ENCODE measurements around the gene DIABLO.

- no peak for TF ChIP-seq CTCF (IDR thresholded peaks at IDR 0.05; ENCODE audit: insufficient read depth, low read length)
- TF ChIP-seq, protein P1, sequence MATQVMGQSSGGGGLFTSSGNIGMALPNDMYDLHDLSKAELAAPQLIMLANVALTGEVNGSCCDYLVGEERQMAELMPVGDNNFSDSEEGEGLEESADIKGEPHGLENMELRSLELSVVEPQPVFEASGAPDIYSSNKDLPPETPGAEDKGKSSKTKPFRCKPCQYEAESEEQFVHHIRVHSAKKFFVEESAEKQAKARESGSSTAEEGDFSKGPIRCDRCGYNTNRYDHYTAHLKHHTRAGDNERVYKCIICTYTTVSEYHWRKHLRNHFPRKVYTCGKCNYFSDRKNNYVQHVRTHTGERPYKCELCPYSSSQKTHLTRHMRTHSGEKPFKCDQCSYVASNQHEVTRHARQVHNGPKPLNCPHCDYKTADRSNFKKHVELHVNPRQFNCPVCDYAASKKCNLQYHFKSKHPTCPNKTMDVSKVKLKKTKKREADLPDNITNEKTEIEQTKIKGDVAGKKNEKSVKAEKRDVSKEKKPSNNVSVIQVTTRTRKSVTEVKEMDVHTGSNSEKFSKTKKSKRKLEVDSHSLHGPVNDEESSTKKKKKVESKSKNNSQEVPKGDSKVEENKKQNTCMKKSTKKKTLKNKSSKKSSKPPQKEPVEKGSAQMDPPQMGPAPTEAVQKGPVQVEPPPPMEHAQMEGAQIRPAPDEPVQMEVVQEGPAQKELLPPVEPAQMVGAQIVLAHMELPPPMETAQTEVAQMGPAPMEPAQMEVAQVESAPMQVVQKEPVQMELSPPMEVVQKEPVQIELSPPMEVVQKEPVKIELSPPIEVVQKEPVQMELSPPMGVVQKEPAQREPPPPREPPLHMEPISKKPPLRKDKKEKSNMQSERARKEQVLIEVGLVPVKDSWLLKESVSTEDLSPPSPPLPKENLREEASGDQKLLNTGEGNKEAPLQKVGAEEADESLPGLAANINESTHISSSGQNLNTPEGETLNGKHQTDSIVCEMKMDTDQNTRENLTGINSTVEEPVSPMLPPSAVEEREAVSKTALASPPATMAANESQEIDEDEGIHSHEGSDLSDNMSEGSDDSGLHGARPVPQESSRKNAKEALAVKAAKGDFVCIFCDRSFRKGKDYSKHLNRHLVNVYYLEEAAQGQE (IDR thresholded peaks at IDR 0.05; ENCODE audit: insufficient replicate concordance, low read depth), result no peak
- TF ChIP-seq POLR2AphosphoS5 (IDR thresholded peaks at IDR 0.05; ENCODE audit: low read depth), result no peak
- no peak for TF ChIP-seq GABPA (IDR thresholded peaks at IDR 0.05; ENCODE audit: low read depth)
These were observed 9.4 kb downstream of the DIABLO start for GRCh38 chr12:122216445-122216844.
